ENCODE data around the gene SLC39A12. TPM values are rescaled to one million over a fixed set of nuclear protein-coding genes. Genes with fewer than 3 reads are reported as not detected.

SLC39A12 gene
- polyA plus RNA-seq, 1 donor from 2014 or later, result not detected

DNA sequence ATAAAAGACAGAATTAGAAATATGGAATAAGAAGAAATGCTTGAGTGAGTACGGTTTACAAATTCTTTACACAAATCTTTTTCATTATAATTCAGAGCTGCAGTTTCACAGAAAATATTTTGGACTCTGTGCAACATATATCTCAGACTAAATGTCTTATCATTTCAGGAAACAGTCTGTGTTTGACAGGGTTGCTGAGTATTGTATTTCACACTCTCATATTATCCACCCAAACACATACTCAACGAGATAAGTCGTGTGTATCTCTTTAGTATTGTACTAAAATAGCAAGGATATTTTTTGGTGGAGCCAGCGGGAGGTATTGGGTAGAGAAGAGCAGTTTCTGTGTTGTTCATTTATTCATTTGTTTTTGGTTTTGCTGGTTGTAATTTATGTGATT, 39.0 kb upstream of the SLC39A12 start:
- Histone ChIP-seq H3K4me2 (ENCODE audit: low read length) (no peak overlapping the region), H3K79me2 (replicated peaks; ENCODE audit: insufficient read depth, low read length) (no peaks in the 10 kb centered on the region), H3K9me3 (ENCODE audit: low read length) (no peaks in the 10 kb centered on the region), H3K4me3 (ENCODE audit: low read length) (no peak overlapping the region), H2AFZ (ENCODE audit: low read depth, low read length) (no peak overlapping the region), H3F3A (ENCODE audit: insufficient read depth, low read length, poor library complexity, severe bottlenecking) (no peaks in the 10 kb centered on the region), H3K36me3 (ENCODE audit: insufficient read depth, low read length) (no peaks in the 10 kb centered on the region), H3K9me2 (ENCODE audit: insufficient read depth, low read length) (no peaks in the 10 kb centered on the region), H3K27ac (ENCODE audit: low read length) (no peak overlapping the region), H3K27me3 (ENCODE audit: insufficient read depth, low read depth, low read length) (no peaks in the 10 kb centered on the region), H4K20me1 (ENCODE audit: insufficient read depth) (no peaks in the 10 kb centered on the region), H3K9ac (ENCODE audit: low read length) (no peak overlapping the region)
- TF ChIP-seq POLR2AphosphoS5 (IDR thresholded peaks at IDR 0.05) (no peak), SMC3 (conservative IDR thresholded peaks at IDR 0.05; ENCODE audit: poor library complexity) (no peak), EP300 (conservative IDR thresholded peaks at IDR 0.05; ENCODE audit: poor library complexity, severe bottlenecking) (no peak), MXI1 (conservative IDR thresholded peaks at IDR 0.05; ENCODE audit: poor library complexity, severe bottlenecking) (no peak), RAD21 (conservative IDR thresholded peaks at IDR 0.05) (no peak), EZH2 (IDR thresholded peaks at IDR 0.05; ENCODE audit: borderline replicate concordance, insufficient read depth, low read length, poor library complexity, severe bottlenecking) (no peak), TAF1 (IDR thresholded peaks at IDR 0.05; ENCODE audit: low read depth) (no peak)
- TF ChIP-seq, protein P1, sequence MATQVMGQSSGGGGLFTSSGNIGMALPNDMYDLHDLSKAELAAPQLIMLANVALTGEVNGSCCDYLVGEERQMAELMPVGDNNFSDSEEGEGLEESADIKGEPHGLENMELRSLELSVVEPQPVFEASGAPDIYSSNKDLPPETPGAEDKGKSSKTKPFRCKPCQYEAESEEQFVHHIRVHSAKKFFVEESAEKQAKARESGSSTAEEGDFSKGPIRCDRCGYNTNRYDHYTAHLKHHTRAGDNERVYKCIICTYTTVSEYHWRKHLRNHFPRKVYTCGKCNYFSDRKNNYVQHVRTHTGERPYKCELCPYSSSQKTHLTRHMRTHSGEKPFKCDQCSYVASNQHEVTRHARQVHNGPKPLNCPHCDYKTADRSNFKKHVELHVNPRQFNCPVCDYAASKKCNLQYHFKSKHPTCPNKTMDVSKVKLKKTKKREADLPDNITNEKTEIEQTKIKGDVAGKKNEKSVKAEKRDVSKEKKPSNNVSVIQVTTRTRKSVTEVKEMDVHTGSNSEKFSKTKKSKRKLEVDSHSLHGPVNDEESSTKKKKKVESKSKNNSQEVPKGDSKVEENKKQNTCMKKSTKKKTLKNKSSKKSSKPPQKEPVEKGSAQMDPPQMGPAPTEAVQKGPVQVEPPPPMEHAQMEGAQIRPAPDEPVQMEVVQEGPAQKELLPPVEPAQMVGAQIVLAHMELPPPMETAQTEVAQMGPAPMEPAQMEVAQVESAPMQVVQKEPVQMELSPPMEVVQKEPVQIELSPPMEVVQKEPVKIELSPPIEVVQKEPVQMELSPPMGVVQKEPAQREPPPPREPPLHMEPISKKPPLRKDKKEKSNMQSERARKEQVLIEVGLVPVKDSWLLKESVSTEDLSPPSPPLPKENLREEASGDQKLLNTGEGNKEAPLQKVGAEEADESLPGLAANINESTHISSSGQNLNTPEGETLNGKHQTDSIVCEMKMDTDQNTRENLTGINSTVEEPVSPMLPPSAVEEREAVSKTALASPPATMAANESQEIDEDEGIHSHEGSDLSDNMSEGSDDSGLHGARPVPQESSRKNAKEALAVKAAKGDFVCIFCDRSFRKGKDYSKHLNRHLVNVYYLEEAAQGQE (IDR thresholded peaks at IDR 0.05; ENCODE audit: borderline replicate concordance), result no peak
- TF ChIP-seq, protein P2, sequence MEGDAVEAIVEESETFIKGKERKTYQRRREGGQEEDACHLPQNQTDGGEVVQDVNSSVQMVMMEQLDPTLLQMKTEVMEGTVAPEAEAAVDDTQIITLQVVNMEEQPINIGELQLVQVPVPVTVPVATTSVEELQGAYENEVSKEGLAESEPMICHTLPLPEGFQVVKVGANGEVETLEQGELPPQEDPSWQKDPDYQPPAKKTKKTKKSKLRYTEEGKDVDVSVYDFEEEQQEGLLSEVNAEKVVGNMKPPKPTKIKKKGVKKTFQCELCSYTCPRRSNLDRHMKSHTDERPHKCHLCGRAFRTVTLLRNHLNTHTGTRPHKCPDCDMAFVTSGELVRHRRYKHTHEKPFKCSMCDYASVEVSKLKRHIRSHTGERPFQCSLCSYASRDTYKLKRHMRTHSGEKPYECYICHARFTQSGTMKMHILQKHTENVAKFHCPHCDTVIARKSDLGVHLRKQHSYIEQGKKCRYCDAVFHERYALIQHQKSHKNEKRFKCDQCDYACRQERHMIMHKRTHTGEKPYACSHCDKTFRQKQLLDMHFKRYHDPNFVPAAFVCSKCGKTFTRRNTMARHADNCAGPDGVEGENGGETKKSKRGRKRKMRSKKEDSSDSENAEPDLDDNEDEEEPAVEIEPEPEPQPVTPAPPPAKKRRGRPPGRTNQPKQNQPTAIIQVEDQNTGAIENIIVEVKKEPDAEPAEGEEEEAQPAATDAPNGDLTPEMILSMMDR (IDR thresholded peaks at IDR 0.05; ENCODE audit: poor library complexity, severe bottlenecking), result no peak

DNA sequence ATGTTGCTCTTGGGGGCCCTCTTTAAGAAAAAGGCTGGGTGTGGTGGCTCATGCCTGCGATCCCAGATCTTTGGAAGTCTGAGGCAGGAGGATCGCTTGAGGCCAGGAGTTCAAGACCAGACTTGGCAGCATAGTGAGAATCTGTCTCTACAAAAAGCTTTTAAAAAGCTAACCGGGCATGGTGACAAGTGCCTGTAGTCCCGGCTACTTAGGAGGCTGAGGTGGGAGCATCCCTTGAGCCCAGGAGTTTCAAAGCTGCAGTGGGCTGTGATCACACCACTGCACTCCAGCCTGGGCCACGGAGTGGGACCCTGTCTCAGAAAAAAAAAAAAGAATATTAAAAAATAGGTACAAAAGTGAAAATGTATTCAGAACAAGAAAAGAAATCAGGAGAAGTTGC, 38.1 kb upstream of the SLC39A12 start:
- no peaks in the 10 kb centered on the region for H3K9me3 ChIP-seq (ENCODE audit: low read length)
- no peak overlapping the region for H3K4me2 ChIP-seq (ENCODE audit: low read length)
- H2AFZ ChIP-seq (ENCODE audit: low read depth, low read length), result no peak overlapping the region
- no peaks in the 10 kb centered on the region for H3K36me3 ChIP-seq (ENCODE audit: insufficient read depth, low read length)
- H3K4me3 ChIP-seq (ENCODE audit: low read length), result no peak overlapping the region
- H3K27me3 ChIP-seq (ENCODE audit: insufficient read depth, low read depth, low read length), result no peaks in the 10 kb centered on the region
- no peaks in the 10 kb centered on the region for H3K79me2 ChIP-seq (replicated peaks; ENCODE audit: insufficient read depth, low read length)
- TF ChIP-seq EP300 (conservative IDR thresholded peaks at IDR 0.05; ENCODE audit: poor library complexity, severe bottlenecking) (no peak), TAF1 (IDR thresholded peaks at IDR 0.05; ENCODE audit: low read depth) (no peak), RAD21 (conservative IDR thresholded peaks at IDR 0.05) (no peak), SMC3 (conservative IDR thresholded peaks at IDR 0.05; ENCODE audit: poor library complexity) (no peak), POLR2AphosphoS5 (IDR thresholded peaks at IDR 0.05) (no peak), MXI1 (conservative IDR thresholded peaks at IDR 0.05; ENCODE audit: poor library complexity, severe bottlenecking) (no peak), EZH2 (IDR thresholded peaks at IDR 0.05; ENCODE audit: borderline replicate concordance, insufficient read depth, low read length, poor library complexity, severe bottlenecking) (no peak)
- TF ChIP-seq, protein P2 (IDR thresholded peaks at IDR 0.05; ENCODE audit: poor library complexity, severe bottlenecking), result no peak
- TF ChIP-seq, protein P1 (IDR thresholded peaks at IDR 0.05; ENCODE audit: borderline replicate concordance), result no peak
- no peaks in the 10 kb centered on the region for H4K20me1 ChIP-seq (ENCODE audit: insufficient read depth)
- no peaks in the 10 kb centered on the region for H3K9me2 ChIP-seq (ENCODE audit: insufficient read depth, low read length)
- H3K9ac ChIP-seq (ENCODE audit: low read length), result no peak overlapping the region
- H3K27ac ChIP-seq (ENCODE audit: low read length), result no peak overlapping the region
- H3F3A ChIP-seq (ENCODE audit: insufficient read depth, low read length, poor library complexity, severe bottlenecking), result no peaks in the 10 kb centered on the region

All from neural cell (in vitro differentiated cells).